Peyer's patch (tissue), 4 donors: ENCODE results near the gene OTUD3. TPM values are rescaled to one million over a fixed set of nuclear protein-coding genes. Genes with fewer than 3 reads are reported as not detected.
"Not testable (repeated sequence)": the region's sequence is repeated elsewhere in the genome, so short reads cannot be mapped to it uniquely, and the experiment has no call there.

Source experiments
- DNase-seq, 3 donors: peaks; one replicate each; pipeline ENCODE4 v3.0.0-alpha.2; 2017 to 2019
- H3K27ac ChIP-seq, 4 donors: fragments of 200-600 bp; sonication (generic); one replicate each; pipeline ENCODE4 v1.5.1; 2016 to 2019
- H3K27me3 ChIP-seq, 2 donors: fragments of 200-600 bp; sonication (generic); one replicate each; pipeline ENCODE4 v1.5.1; 2019
- H3K36me3 ChIP-seq, 3 donors: fragments of 200-600 bp; sonication (generic); one replicate each; pipeline ENCODE4 v1.5.1; 2016 to 2019
- H3K4me1 ChIP-seq, 4 donors: fragments of 200-600 bp; sonication (generic); one replicate each; pipeline ENCODE4 v1.5.1; 2016 to 2019
- H3K4me3 ChIP-seq, 4 donors: fragments of 200-600 bp; sonication (generic); 1 replicate in 3 of 4; 2 replicates in 1 of 4; pipeline ENCODE4 v1.5.1; 2016 to 2019; ENCODE audit warnings: mild to moderate bottlenecking in 1 of 4
- H3K9me3 ChIP-seq, 4 donors: fragments of 200-600 bp; sonication (generic); one replicate each; pipeline ENCODE4 v1.5.1; 2016 to 2019; ENCODE audit warnings: mild to moderate bottlenecking in 1 of 4
- POLR2A ChIP-seq, 2 donors: fragments of 450-650 bp; IDR thresholded peaks; one replicate each; pipeline ENCODE4 v1.5.1; 2017; ENCODE audit warnings: antibody characterized with exemption in 2 of 2, mild to moderate bottlenecking in 2 of 2, moderate library complexity in 2 of 2
- total RNA-seq, 4 donors: library from RNA; depleted of rRNA; stranded (reverse); fragments of >200 nt; gene quantifications; one replicate each; pipeline ENCODE4 v1.1.0, GENCODE V29; 2016
- TF ChIP-seq, protein P1 (sequence below), 6 experiments: fragments of 450-650 bp in 4 of 6; fragments of 200-600 bp in 2 of 6; sonication (generic) in 1 of 6; IDR thresholded peaks; one replicate each; pipeline ENCODE4 v1.5.1; 2017 to 2019; ENCODE audit warnings: antibody characterized with exemption in 6 of 6, mild to moderate bottlenecking in 3 of 6, moderate library complexity in 1 of 6

Gene OTUD3
- total RNA-seq, 4 donors from 2014 or later: 6.5 to 13.6 (median 8.2) TPM

DNA sequence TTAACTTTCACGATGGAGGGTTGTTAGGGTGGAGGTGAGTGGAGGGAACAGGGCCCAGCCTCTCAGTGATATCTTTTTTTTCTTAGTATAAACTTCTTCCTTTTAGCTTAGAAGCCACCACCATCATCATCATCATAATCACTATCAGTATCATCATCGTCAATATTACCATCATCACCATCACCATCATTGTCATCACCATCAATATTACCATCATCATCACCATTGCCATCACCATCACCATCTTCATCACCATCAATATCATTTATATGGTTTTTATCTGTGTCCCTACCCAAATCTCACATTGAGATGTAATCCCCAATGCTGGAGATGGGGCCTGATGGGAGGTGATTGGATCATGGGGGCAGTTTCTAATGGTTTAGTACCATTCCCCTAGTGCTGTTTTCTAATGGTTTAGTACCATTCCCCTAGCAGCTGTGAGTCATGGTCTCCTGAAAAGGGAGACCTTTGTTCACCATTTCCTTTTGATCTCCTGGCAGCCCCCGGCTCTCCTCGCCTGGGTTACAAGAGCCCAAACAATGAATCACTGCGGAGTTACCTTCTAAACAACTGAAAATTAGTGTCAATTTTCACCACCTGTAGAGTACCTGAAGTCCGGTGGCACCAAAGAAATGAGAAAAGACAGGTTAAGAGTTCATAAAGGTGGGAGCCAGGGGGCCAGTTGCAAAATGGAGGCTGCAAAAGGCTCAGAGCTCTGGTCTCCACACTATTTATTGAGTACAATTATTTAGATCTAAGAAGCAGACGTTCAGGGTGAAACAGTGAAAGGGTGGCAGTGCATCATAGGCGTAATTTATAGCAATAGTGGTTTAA is 44.3 kb downstream of the OTUD3 start:
- Histone ChIP-seq H3K4me3 (no peak overlapping the region), H3K4me1 (no peaks in the 10 kb centered on the region), H3K27ac (no peak overlapping the region), H3K27me3 (no peaks in the 10 kb centered on the region), H3K36me3 (no peaks in the 10 kb centered on the region), H3K9me3 (peaks cover 0 to 7% (median 2%) of the 10 kb centered on the region in 4 donors)
- DNase-seq: no peak
- TF ChIP-seq POLR2A (IDR thresholded peaks at IDR 0.05): no peak
- TF ChIP-seq, protein P1, sequence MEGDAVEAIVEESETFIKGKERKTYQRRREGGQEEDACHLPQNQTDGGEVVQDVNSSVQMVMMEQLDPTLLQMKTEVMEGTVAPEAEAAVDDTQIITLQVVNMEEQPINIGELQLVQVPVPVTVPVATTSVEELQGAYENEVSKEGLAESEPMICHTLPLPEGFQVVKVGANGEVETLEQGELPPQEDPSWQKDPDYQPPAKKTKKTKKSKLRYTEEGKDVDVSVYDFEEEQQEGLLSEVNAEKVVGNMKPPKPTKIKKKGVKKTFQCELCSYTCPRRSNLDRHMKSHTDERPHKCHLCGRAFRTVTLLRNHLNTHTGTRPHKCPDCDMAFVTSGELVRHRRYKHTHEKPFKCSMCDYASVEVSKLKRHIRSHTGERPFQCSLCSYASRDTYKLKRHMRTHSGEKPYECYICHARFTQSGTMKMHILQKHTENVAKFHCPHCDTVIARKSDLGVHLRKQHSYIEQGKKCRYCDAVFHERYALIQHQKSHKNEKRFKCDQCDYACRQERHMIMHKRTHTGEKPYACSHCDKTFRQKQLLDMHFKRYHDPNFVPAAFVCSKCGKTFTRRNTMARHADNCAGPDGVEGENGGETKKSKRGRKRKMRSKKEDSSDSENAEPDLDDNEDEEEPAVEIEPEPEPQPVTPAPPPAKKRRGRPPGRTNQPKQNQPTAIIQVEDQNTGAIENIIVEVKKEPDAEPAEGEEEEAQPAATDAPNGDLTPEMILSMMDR (IDR thresholded peaks at IDR 0.05): no peak

DNA sequence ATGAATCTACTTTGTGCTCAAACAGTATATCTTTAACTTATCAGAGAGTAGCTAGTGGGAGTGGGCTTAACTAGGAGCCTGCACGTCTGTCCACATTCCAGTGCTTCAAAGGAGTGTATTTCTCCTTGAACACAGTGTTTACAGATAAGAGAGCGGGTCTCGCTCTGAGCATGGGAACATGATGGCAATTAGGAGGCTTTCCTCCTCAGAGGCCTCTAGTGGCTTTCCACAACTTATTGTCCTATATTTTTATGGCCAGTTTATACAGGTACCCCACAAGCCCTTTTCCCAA is 44.9 kb downstream of the OTUD3 start:
- not testable (repeated sequence) for H3K27ac ChIP-seq

DNA sequence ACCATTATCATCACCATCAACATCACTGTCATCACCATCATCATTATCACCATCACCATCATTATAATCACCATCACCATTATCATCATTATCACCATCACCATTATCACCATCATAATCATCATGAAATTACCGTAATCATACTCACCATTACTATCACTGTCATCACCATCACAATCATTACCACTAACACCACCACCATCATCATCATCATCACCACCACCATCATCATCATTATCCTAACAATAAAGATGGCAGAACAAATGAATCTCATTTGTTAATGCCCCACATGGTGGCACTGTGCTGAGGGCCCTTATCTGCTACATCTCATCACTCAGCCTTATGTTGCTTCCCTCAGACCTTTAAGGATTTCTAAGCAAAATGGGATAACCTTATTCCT is 50.7 kb downstream of the OTUD3 start:
- Histone ChIP-seq H3K27ac (no peak overlapping the region), H3K36me3 (no peaks in the 10 kb centered on the region), H3K9me3 (peaks cover 0 to 18% (median 4%) of the 10 kb centered on the region in 4 donors), H3K27me3 (no peaks in the 10 kb centered on the region), H3K4me1 (no peaks in the 10 kb centered on the region), H3K4me3 (no peak overlapping the region)
- DNase-seq: no peak
- TF ChIP-seq POLR2A (IDR thresholded peaks at IDR 0.05): no peak
- TF ChIP-seq, protein P1 (IDR thresholded peaks at IDR 0.05): no peak

More for the DNA sequence above, 44.9 kb downstream of the OTUD3 start:
- H3K27me3 ChIP-seq, H3K4me3 ChIP-seq, DNase-seq, H3K4me1 ChIP-seq, H3K36me3 ChIP-seq: not testable (repeated sequence)
- H3K9me3 ChIP-seq: peaks cover 0 to 12% (median 4%) of the 10 kb centered on the region in 4 donors

DNA sequence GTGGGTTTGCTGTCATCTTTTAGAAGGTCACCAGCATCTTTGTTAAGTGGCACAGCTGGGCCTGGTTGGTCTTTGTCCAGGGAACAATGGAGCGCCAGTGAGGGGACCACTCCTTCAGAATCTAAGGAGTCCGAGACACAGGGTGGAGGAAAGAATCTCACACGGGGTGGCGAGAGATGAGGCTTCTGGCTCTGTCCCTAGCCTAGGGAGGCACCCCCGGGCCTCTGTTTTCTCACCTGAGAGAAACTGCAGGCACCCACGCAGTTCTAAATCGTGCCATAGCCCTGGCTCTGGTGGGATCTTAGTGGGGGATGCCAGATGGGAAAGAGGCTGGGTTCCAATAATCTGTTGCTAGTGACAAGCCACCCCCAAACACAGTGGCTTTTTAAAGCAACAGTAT is 52.1 kb downstream of the OTUD3 start:
- H3K27ac ChIP-seq: no peak overlapping the region
- H3K4me1 ChIP-seq: no peaks in the 10 kb centered on the region
- peaks cover 0 to 18% (median 4%) of the 10 kb centered on the region in 4 donors for H3K9me3 ChIP-seq
- no peaks in the 10 kb centered on the region for H3K27me3 ChIP-seq
- TF ChIP-seq, protein P1 (IDR thresholded peaks at IDR 0.05): no peak
- no peak for TF ChIP-seq POLR2A (IDR thresholded peaks at IDR 0.05)
- no peak overlapping the region for H3K4me3 ChIP-seq
- DNase-seq: no peak
- H3K36me3 ChIP-seq: no peaks in the 10 kb centered on the region

DNA sequence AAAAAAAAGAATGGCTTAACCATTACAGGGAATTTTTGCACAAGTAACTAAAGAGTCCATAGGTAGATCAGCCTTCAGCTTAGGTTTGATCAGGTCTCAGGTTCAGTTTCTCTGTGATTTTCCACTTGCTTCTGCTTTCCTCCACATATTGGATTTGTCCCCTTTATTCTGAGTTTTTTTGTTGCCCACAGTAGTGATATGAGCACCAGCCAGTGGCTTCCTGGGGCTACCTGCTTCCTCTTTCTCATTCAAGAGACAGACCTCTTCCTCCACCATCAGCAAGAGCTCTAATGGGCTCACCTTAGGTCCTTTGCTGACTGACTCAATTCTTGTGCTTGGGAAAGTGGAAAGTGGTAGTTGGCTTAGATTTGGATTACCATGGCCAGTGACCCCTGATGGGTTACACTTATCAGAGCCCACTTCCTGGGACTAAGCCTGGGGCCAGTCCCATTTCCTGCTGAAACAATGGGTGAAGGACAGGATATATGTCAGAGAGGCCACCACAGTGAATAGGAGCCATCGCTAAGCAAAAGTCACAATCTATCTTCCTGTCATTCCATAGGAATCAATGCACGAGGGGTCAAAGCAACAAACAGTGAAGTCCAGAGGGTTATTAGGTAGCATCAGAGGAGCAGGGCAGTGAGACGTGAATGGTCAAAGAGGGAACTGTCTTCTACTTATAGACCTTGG is 54.0 kb downstream of the OTUD3 start:
- Histone ChIP-seq H3K9me3 (peaks cover 0 to 14% (median 3%) of the 10 kb centered on the region in 4 donors), H3K27me3 (no peaks in the 10 kb centered on the region), H3K36me3 (no peaks in the 10 kb centered on the region), H3K4me3 (no peak overlapping the region), H3K4me1 (no peaks in the 10 kb centered on the region), H3K27ac (no peak overlapping the region)
- TF ChIP-seq, protein P1 (IDR thresholded peaks at IDR 0.05): no peak
- TF ChIP-seq POLR2A (IDR thresholded peaks at IDR 0.05): no peak
- DNase-seq: no peak

DNA sequence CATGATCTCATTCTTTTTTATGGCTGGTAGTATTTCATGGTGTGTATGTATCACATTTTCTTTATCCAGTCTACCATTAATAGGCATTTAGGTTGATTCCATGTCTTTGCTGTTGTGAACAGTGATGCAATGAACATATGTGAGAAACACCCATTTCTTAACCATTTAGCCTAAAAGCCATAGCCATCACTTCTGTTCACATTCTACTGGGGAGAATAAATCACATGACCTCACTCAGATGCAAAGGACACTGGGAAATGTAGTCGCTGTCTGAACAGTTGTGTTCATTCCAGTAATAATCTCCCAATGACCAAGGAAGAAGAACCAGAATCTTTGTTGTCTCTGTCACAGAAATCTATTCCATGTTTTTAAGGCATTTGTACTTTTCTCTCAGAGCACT is 56.3 kb downstream of the OTUD3 start:
- H3K9me3 ChIP-seq: no peaks in the 10 kb centered on the region
- TF ChIP-seq POLR2A (IDR thresholded peaks at IDR 0.05): no peak
- TF ChIP-seq, protein P1 (IDR thresholded peaks at IDR 0.05): no peak
- no peaks in the 10 kb centered on the region for H3K4me1 ChIP-seq
- no peak overlapping the region for H3K27ac ChIP-seq
- no peak for DNase-seq
- H3K36me3 ChIP-seq: no peaks in the 10 kb centered on the region
- H3K4me3 ChIP-seq: no peak overlapping the region
- H3K27me3 ChIP-seq: no peaks in the 10 kb centered on the region
